ENCODE data around the gene MIOS. TPM values are rescaled to one million over a fixed set of nuclear protein-coding genes. Genes with fewer than 3 reads are reported as not detected.

The MIOS gene
- total RNA-seq, 1 donor: 44.9 TPM

DNA sequence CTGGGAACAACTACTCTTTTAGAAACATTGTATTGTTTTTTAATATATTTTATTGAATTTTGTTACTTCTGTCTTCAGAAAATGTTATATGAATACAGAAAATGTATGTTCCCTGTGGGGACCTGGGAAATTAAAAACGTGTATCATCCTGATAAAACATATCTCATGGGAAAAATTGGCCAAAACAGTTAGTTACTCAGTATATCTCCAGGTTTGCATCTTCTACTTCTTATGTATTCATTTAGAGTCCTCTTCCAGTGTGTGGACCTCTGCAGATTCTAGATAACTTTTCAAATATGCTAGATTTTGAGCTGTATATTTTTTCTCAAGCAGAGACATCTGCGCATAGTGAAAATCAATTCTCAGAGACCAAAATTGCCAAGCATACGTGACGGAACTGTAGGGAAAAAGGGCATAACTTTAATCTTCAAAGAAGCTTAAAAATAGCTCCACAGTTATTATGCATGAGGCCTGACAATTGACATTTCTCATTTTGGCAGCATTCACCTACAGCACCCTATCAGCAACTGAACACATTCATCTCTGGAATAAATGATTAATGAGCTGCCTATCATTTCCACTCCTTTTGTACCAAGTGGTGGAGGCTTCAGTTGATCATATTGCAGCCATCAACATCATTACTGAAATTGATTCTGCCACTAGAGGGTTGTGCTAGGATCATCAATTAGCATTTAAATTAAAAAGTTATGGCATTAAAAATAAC lies 47.5 kb downstream of the MIOS start:
- no peak overlapping the region for H3K4me3 ChIP-seq (ENCODE audit: low read depth, low read length)
- TF ChIP-seq, protein P1, sequence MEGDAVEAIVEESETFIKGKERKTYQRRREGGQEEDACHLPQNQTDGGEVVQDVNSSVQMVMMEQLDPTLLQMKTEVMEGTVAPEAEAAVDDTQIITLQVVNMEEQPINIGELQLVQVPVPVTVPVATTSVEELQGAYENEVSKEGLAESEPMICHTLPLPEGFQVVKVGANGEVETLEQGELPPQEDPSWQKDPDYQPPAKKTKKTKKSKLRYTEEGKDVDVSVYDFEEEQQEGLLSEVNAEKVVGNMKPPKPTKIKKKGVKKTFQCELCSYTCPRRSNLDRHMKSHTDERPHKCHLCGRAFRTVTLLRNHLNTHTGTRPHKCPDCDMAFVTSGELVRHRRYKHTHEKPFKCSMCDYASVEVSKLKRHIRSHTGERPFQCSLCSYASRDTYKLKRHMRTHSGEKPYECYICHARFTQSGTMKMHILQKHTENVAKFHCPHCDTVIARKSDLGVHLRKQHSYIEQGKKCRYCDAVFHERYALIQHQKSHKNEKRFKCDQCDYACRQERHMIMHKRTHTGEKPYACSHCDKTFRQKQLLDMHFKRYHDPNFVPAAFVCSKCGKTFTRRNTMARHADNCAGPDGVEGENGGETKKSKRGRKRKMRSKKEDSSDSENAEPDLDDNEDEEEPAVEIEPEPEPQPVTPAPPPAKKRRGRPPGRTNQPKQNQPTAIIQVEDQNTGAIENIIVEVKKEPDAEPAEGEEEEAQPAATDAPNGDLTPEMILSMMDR (IDR thresholded peaks at IDR 0.05; ENCODE audit: insufficient read depth, low read depth, low read length): no peak
- DNase-seq (ENCODE audit: low read depth): no peak

DNA sequence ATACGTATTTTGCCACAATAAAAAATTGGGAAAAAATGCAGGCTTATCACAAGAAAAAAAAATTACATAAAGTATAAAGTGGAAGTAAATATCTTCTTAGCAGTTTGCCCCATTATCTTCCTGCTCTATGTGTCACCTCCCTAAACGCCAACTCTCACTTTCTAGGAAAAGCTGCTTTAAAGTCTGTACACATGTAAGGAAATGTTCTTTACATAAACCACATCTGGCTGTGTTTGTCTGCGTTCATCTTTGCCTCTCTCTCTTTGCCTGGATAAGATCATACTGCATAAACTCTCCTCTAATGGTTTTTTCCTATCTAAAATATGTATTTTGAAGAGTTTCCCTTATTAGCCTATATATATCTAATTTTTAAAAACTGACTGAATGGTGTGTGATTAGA lies 50.9 kb downstream of the MIOS start:
- no peak overlapping the region for H3K4me3 ChIP-seq (ENCODE audit: low read depth, low read length)
- no peak for DNase-seq (ENCODE audit: low read depth)
- TF ChIP-seq, protein P1 (IDR thresholded peaks at IDR 0.05; ENCODE audit: insufficient read depth, low read depth, low read length): no peak

DNA sequence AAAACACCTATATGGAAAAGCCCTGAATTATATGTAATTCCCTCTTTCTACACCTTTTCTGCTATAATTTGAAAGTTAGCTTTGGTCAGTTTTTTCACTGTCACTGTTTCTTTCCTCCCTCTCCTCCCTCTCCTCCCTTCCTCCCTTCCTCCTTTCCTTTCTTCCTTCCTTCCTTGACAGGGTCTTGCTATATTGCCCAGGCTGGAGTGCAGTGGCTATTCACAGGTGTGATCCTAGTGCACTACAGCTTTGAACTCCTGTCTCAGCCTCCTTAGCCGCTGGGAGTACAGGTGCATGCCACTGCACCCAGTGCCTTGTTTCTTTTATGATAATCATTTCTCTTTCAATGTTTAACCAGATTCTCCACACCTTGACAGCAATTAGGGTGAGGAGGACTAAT lies 51.7 kb downstream of the MIOS start:
- H3K4me3 ChIP-seq (ENCODE audit: low read depth, low read length): no peak overlapping the region
- DNase-seq (ENCODE audit: low read depth): no peak
- TF ChIP-seq, protein P1 (IDR thresholded peaks at IDR 0.05; ENCODE audit: insufficient read depth, low read depth, low read length): no peak

DNA sequence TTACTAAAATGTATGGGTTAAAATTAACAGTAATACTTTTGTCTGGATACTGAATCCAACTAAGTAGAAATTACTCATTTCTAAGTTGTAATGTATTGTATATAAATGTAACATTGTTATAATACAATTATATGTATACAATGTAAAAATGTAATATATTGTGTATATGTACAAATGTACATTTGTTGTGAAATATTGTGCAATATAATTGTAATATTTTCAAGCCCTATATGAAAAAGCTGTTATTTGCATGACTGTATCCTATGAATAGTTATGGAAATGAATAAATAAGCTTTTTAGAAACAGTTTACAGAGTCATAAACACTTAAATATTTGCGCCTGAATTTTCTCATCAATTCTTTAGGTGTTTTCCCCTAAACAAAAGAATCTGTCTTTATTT lies 53.6 kb downstream of the MIOS start:
- TF ChIP-seq, protein P1 (IDR thresholded peaks at IDR 0.05; ENCODE audit: insufficient read depth, low read depth, low read length): no peak
- DNase-seq (ENCODE audit: low read depth): no peak
- no peak overlapping the region for H3K4me3 ChIP-seq (ENCODE audit: low read depth, low read length)

DNA sequence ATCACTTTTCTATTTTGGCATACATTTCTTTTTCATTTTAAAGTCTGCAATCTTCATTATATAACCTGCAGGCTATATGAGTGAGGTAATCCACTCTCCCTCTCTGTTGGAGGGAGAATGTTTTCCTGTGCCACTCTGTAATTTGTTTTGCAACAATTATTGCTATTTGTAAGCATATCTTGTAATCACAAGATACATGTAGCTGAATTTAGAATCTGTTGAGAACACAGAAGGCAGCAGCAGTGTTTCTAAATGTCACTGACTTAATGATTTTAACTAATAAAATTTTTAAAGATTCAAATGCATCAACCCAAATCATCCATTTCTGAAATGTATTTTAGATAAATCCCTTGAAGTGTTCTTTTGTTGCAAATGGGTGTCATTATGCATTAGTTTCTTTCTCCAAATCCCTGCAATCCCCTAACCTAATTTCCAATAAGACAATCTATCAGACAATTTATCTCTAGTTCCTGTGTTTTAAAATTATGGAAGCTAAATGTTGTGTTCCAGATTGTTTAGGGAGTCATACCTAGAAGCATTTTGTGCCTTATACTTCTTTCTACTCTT lies 54.0 kb downstream of the MIOS start:
- DNase-seq (ENCODE audit: low read depth): no peak
- H3K4me3 ChIP-seq (ENCODE audit: low read depth, low read length): no peak overlapping the region
- TF ChIP-seq, protein P1 (IDR thresholded peaks at IDR 0.05; ENCODE audit: insufficient read depth, low read depth, low read length): no peak

DNA sequence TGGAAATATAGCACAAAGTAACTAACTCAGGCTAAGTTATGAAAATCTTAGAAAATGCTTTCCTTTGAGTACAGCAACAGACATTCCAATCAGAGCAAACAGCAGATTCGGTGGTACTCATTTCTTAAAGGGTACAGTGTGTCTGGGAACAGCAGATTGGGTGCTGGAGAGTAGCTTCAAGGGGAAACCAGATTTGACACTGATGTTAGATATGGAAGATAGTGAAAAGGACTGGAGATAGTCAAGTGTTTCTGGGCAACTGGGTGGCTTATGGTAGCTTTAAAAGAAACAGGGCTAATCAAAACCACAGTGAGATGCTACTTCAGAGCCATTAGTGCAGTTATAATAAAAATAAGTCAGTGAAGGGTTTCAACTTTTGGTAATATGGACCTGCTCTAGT lies 61.8 kb downstream of the MIOS start:
- no peak overlapping the region for H3K4me3 ChIP-seq (ENCODE audit: low read depth, low read length)
- TF ChIP-seq, protein P1 (IDR thresholded peaks at IDR 0.05; ENCODE audit: insufficient read depth, low read depth, low read length): no peak
- DNase-seq (ENCODE audit: low read depth): no peak

All from fibroblast of villous mesenchyme (primary cell).